ENCODE data around the gene MED15.
A peak's percentile ranks its signal among the peaks of the same experiment; 100 is the strongest.

The MED15 gene, protein sequence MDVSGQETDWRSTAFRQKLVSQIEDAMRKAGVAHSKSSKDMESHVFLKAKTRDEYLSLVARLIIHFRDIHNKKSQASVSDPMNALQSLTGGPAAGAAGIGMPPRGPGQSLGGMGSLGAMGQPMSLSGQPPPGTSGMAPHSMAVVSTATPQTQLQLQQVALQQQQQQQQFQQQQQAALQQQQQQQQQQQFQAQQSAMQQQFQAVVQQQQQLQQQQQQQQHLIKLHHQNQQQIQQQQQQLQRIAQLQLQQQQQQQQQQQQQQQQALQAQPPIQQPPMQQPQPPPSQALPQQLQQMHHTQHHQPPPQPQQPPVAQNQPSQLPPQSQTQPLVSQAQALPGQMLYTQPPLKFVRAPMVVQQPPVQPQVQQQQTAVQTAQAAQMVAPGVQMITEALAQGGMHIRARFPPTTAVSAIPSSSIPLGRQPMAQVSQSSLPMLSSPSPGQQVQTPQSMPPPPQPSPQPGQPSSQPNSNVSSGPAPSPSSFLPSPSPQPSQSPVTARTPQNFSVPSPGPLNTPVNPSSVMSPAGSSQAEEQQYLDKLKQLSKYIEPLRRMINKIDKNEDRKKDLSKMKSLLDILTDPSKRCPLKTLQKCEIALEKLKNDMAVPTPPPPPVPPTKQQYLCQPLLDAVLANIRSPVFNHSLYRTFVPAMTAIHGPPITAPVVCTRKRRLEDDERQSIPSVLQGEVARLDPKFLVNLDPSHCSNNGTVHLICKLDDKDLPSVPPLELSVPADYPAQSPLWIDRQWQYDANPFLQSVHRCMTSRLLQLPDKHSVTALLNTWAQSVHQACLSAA

DNA sequence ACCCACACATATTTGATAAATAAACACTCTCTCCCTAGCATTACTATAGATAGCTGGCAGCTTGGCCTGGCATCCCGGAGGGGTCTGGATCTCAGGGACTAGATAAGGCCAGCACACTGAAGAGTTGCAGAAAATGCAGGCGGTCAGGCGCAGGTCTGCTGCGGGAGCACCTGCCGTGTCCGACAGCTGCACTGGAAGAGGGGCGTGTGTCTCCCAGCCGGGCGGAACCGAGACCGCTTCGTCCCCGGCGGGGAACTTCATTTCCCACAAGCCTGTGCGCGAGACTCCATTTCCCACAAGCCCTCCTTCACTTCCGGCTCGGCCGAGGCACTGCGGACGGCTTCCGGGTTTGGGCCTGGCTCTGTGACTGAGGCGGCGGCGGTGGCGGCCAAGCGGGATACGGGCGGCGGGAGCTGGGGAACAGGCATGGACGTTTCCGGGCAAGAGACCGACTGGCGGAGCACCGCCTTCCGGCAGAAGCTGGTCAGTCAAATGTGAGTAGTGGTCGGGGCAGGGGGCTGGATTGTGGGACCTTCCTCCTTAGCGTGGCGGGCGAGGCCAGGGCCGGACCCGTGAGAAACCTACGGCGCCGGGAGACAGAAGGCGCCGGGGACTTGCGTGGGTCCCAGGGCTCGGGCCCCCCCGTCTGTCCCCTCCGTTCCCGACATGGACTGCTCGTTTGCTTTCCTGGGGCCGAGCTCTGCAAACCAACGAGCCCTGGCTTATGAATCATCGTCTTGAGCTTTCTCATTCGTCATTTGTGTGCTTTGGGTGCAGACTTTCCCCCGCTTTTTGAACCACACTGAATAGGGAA is at the start of gene MED15:
Gene MED15, plus strand, starts transcription at position 358 of the 814 bp plus-strand sequence. Its CDS starts 69 bp downstream, at position 427.
- peak within 1 kb of the TSS; percentile 100 for H3K4me2 ChIP-seq
- peaks cover 23% of the 10 kb centered on the region for H3K36me3 ChIP-seq
- H3K9ac ChIP-seq, result peak within 1 kb of the TSS; percentile 98
- no peak for TF ChIP-seq Cebpa-rat (IDR thresholded peaks at IDR 0.05)
- no peaks in the 10 kb centered on the region for H3K9me3 ChIP-seq
- peak within 1 kb of the TSS; percentile 98 for H3K4me3 ChIP-seq
- H3K27me3 ChIP-seq, result no peaks in the 10 kb centered on the region
- H3K4me1 ChIP-seq, result peaks cover 44% of the 10 kb centered on the region
- H4K20me1 ChIP-seq, result peaks cover 49% of the 10 kb centered on the region
- peak within 1 kb of the TSS; percentile 96 for H3K27ac ChIP-seq

DNA sequence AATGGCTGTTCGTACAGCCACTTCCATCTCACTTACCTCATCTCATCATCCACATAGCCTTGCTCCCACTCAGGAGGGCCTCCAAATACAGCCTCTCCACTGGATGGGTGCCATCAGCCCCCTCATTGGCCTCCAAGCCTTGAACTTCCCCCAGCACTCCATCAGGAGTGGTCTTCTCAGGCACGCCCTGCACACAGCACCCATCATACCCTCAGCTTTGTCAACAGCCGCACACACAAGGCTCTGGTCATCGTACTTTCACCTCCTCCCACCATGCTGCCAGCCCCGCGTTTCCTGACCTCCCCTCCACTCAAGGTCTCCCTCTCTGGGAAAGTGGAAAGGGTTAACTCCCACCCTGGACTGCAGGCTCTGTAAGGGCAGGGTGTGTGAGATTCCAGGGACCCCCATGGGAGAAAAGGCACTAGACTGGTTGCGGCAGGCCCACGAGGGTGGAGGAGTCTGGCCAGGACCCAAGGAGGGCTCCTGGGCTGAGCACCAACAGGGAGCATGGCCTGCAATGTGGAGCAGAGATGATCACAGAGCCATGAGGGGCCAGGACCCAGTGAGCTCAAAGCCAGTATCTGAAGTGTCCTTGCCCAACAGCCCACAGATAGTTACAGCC is 48.8 kb upstream of the MED15 start:
- no peaks in the 10 kb centered on the region for H4K20me1 ChIP-seq
- no peak overlapping the region for H3K27ac ChIP-seq
- TF ChIP-seq Cebpa-rat (IDR thresholded peaks at IDR 0.05), result no peak
- no peaks in the 10 kb centered on the region for H3K27me3 ChIP-seq
- H3K36me3 ChIP-seq, result peaks cover 35% of the 10 kb centered on the region
- H3K9me3 ChIP-seq, result no peaks in the 10 kb centered on the region
- peaks cover 27% of the 10 kb centered on the region for H3K4me1 ChIP-seq
- no peak overlapping the region for H3K4me2 ChIP-seq
- no peak overlapping the region for H3K9ac ChIP-seq
- H3K4me3 ChIP-seq, result no peak overlapping the region

DNA sequence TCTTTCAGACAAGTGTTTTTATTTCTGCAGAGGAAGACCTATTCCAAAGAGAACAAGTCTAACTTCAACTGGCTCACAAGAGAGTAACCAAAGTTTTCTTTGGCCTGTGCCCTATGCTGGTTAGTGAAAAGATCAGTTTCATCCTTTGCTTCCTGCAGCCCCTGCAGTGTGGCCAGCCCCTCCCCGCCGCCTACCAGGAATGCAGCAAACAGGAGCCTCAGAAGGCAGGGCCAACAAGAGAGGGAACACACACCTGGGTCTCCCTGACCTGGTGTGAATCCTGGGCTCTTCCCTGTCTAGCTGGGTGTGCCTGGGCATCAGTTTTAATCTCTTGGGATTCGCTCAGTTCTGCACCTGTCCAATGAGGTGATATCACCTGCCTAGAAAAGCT is 48.3 kb upstream of the MED15 start:
- no peak overlapping the region for H3K4me2 ChIP-seq
- H3K4me3 ChIP-seq, result no peak overlapping the region
- no peaks in the 10 kb centered on the region for H4K20me1 ChIP-seq
- H3K27ac ChIP-seq, result no peak overlapping the region
- H3K4me1 ChIP-seq, result peaks cover 32% of the 10 kb centered on the region
- no peaks in the 10 kb centered on the region for H3K27me3 ChIP-seq
- no peaks in the 10 kb centered on the region for H3K9me3 ChIP-seq
- no peak for TF ChIP-seq Cebpa-rat (IDR thresholded peaks at IDR 0.05)
- peaks cover 31% of the 10 kb centered on the region for H3K36me3 ChIP-seq
- no peak overlapping the region; the same call in 1 of the 2 replicates for H3K9ac ChIP-seq

GRCh38 chr22:20459862-20460261 is 47.5 kb upstream of the MED15 start:
- Histone ChIP-seq H3K27ac (no peak overlapping the region), H3K9me3 (no peaks in the 10 kb centered on the region), H4K20me1 (no peaks in the 10 kb centered on the region), H3K4me3 (no peak overlapping the region), H3K36me3 (peaks cover 35% of the 10 kb centered on the region), H3K9ac (no peak overlapping the region), H3K4me1 (peaks cover 39% of the 10 kb centered on the region), H3K27me3 (no peaks in the 10 kb centered on the region), H3K4me2 (no peak overlapping the region)
- TF ChIP-seq Cebpa-rat (IDR thresholded peaks at IDR 0.05), result no peak

DNA sequence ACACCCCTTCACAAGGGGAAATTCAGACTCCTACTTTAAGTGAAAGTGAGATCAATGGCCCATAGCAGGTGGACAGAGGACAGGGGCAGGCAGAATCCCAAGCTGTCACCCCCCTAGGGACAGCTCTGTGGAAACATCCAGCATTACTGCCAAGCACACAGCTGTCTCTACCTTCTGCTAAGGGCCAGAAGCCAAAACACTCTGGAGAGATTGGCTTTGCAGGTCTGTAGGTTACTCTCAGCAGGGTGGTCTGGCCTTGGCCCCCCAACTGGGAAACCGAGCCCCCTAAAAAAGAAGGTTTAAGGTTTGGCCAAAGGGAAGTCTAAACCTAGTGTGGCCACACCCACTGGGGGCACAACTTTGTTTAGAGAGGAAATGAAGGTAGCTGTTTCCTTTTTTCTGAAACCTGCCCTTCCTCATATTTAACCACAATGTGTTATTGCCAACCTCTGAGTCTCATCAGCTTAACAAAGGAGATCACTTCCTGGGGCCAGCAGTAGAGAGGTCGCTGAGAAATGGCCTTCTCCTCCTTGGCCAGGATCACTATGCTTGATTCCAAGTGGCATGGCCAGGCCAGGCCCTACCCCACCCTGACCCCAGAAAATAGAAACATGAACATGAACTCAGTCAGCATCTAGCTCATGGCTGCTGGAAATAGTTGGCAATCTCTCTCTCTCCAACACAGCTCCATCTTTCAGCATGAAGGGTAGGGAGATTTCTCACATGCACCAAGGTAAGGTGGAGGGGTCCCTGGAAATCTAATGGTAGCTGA is 43.9 kb upstream of the MED15 start:
- Histone ChIP-seq H4K20me1 (no peaks in the 10 kb centered on the region), H3K4me2 (peak overlapping the region; percentile 76), H3K27ac (peak overlapping the region; percentile 74)

DNA sequence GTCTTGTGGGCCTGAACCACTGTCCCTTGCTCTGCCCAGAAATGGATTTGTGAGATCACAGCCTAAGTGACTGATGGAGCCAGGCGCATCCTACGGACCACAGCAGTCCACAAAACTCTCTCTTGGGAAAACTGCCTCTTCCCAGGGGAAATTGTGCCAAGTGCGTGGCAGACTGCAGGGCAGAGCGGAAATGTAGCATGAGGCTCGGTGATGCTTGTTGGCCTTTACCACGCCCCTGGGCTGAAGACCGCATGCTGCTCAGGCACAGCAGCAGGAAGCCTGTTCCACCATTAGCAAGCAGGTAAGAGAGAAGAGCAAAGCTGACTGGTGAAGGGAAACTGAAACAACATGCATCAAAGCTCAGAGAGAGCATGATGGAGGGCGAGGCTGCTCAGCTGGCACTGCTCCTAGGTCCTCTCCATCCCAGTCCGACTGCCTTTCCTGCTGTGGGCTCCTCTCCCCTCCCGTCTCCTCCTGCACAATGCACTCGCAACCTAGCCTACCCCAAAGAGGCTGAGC is 43.3 kb upstream of the MED15 start:
- Histone ChIP-seq H3K9me3 (no peaks in the 10 kb centered on the region), H3K9ac (no peak overlapping the region), H3K36me3 (peaks cover 45% of the 10 kb centered on the region), H3K4me2 (peak overlapping the region; percentile 76), H3K27ac (peak overlapping the region; percentile 74), H3K4me1 (peaks cover 49% of the 10 kb centered on the region), H3K27me3 (no peaks in the 10 kb centered on the region), H4K20me1 (no peaks in the 10 kb centered on the region), H3K4me3 (0 out of 2 replicates have a peak overlapping the region, but pooled peaks have one; percentile 9)
- TF ChIP-seq Cebpa-rat (IDR thresholded peaks at IDR 0.05), result no peak

More for the DNA sequence above, 43.9 kb upstream of the MED15 start:
- no peak for TF ChIP-seq Cebpa-rat (IDR thresholded peaks at IDR 0.05)
- Histone ChIP-seq H3K36me3 (peaks cover 45% of the 10 kb centered on the region), H3K9me3 (no peaks in the 10 kb centered on the region), H3K27me3 (no peaks in the 10 kb centered on the region), H3K4me1 (peaks cover 42% of the 10 kb centered on the region), H3K4me3 (0 out of 2 replicates have a peak overlapping the region, but pooled peaks have one; percentile 9), H3K9ac (no peak overlapping the region; the same call in 1 of the 2 replicates)

DNA sequence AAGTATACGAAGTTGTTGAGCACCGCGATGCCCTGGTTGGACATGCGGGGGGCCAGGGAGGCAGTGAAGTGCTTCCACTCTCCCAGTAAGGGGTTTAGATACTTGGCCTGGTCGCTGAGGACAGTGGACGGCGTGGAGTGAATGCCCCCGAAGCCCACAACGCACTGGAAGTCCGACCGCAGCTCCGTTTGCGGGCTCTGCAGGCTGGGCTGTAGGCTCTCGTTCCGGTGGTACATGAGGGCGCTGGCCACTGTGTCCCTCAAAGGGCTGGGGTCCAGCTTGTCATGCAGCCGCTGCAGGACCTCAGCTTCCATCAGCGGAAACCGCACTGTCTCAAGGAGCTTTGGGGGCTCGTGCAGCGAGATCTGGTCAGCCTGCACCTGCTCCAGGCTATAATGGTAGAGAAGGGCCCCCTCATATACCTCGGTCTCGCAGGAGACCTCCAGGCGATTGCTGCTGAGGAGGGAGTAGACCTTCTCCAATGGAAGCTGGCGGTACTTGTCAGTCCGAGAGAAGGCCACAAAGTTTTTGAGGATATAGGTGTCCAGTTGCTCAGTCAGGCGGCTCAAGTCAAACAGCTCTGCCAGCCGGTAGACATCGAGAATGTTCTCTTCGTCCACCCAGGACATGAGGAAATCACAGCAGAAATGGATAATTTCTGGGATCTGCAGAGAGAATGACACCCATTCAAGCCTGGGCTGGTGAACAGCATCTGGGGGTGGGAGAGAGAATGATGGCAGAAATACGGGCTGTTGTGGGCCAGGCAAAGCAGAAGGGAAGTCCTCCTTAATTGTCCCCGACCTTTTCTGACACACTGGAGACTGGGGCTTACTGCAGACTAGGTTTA is 42.3 kb upstream of the MED15 start:
- no peaks in the 10 kb centered on the region for H3K9me3 ChIP-seq
- H3K9ac ChIP-seq, result no peak overlapping the region
- TF ChIP-seq Cebpa-rat (IDR thresholded peaks at IDR 0.05), result no peak
- peak overlapping the region; percentile 76 for H3K4me2 ChIP-seq
- peaks cover 50% of the 10 kb centered on the region for H3K4me1 ChIP-seq
- peaks cover 45% of the 10 kb centered on the region for H3K36me3 ChIP-seq
- no peaks in the 10 kb centered on the region for H3K27me3 ChIP-seq
- no peak overlapping the region for H3K4me3 ChIP-seq
- H3K27ac ChIP-seq, result peak overlapping the region; percentile 74
- H4K20me1 ChIP-seq, result no peaks in the 10 kb centered on the region

DNA sequence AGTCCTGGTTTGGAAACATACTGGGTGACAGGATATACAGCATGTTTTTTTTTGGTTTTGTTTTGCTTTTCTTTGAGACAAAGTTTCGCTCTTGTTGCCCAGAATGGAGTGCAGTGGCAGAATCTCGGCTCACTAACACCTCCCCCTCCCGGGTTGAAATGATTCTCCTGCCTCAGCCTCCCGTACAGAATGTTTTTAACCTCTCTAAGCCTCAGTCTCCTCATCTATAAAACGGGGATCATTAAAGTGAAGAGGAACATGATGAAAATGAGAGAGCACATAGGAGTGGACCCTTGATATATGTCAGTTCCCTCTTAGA is 41.7 kb upstream of the MED15 start:
- Histone ChIP-seq H4K20me1 (no peaks in the 10 kb centered on the region), H3K36me3 (peaks cover 50% of the 10 kb centered on the region), H3K27ac (no peak overlapping the region), H3K4me2 (no peak overlapping the region), H3K9ac (no peak overlapping the region), H3K27me3 (no peaks in the 10 kb centered on the region), H3K4me3 (no peak overlapping the region), H3K9me3 (no peaks in the 10 kb centered on the region), H3K4me1 (peaks cover 50% of the 10 kb centered on the region)
- no peak for TF ChIP-seq Cebpa-rat (IDR thresholded peaks at IDR 0.05)

All from BLaER1 (cell line).